ENCODE measurements around the gene ZNF397. TPM values are rescaled to one million over a fixed set of nuclear protein-coding genes. Genes with fewer than 3 reads are reported as not detected.
A peak's percentile ranks its signal among the peaks of the same experiment; 100 is the strongest.

ZNF397 gene
- total and polyA plus RNA-seq, 9 of the 15 experiments (the other 6 are each of a cell fraction or from before 2014, with no cell fraction given), result 6.4 to 24.2 (median 19.3) TPM

- peak in 1 of 2 experiments; percentile 18; a peak in 1 of 4 replicates for TF ChIP-seq MNT (conservative IDR thresholded peaks at IDR 0.05)
- no peak for TF ChIP-seq ZNF398 (CRISPR knock-in tag; IDR thresholded peaks at IDR 0.05)
- no peak for TF ChIP-seq ARNT (IDR thresholded peaks at IDR 0.05)
- no peak for TF ChIP-seq ZNF551 (CRISPR knock-in tag; IDR thresholded peaks at IDR 0.05)
- TF ChIP-seq ZBTB17 (CRISPR knock-in tag; IDR thresholded peaks at IDR 0.05), result no peak
- no peak for TF ChIP-seq TRIM28 (IDR thresholded peaks at IDR 0.05)
- no peak for TF ChIP-seq DLX4 (CRISPR knock-in tag; IDR thresholded peaks at IDR 0.05)
- TF ChIP-seq ZNF785 (CRISPR knock-in tag; IDR thresholded peaks at IDR 0.05), result no peak
- TF ChIP-seq ZNF717 (CRISPR knock-in tag; IDR thresholded peaks at IDR 0.05), result no peak
- TF ChIP-seq PATZ1 (CRISPR knock-in tag; IDR thresholded peaks at IDR 0.05; ENCODE audit: borderline replicate concordance), result no peak
- no peak for TF ChIP-seq SNAPC5 (CRISPR knock-in tag; IDR thresholded peaks at IDR 0.05)
- TF ChIP-seq HDAC8 (tag; IDR thresholded peaks at IDR 0.05), result no peak
- no peak for TF ChIP-seq ZNF23 (CRISPR knock-in tag; IDR thresholded peaks at IDR 0.05)
- TF ChIP-seq ARID4B (CRISPR knock-in tag; IDR thresholded peaks at IDR 0.05), result no peak
- no peak for TF ChIP-seq RBFOX2 (IDR thresholded peaks at IDR 0.05; ENCODE audit: low read depth, low read length)
- TF ChIP-seq MTA3 (IDR thresholded peaks at IDR 0.05; ENCODE audit: borderline replicate concordance), result no peak
- TF ChIP-seq HNRNPL (IDR thresholded peaks at IDR 0.05; ENCODE audit: low read depth, low read length), result no peak
- no peak for TF ChIP-seq TBP (optimal IDR thresholded peaks at IDR 0.05; ENCODE audit: low read depth, low read length)
Observed at GRCh38 chr18:35231052-35231451, 9.8 kb upstream of the ZNF397 start (continued).

Measured in K562 (cell line).